ENCODE measurements around the gene TDRD6. TPM values are rescaled to one million over a fixed set of nuclear protein-coding genes. Genes with fewer than 3 reads are reported as not detected.

Gene TDRD6
- total RNA-seq, 1 donor from 2014 or later: 0.52 TPM

GRCh38 chr6:46652603-46653438, 34.9 kb upstream of the TDRD6 start, which contains the start of the genes CYP39A1 and SLC25A27:
CYP39A1 (minus strand) TSS chr6:46652818; CDS start chr6:46652582, 236 bp downstream.
SLC25A27 (plus strand) TSS chr6:46652975; CDS start chr6:46653193, 218 bp downstream.
- Histone ChIP-seq H3K4me3 (ENCODE audit: low read length in 3 of 3) (peak within 1 kb of the TSS; percentile 91 to 98 (median 96)), H3K27ac (ENCODE audit: low read depth, low read length) (peak within 1 kb of the TSS; percentile 84), H3K36me3 (ENCODE audit: control insufficient read depth in 3 of 3, insufficient read depth in 3 of 3, low read length in 3 of 3) (peaks cover 0 to 3% (median 3%) of the 10 kb centered on the region in 3 donors), H3K4me1 (ENCODE audit: control insufficient read depth in 3 of 3, insufficient read depth in 3 of 3, low read length in 3 of 3) (peaks cover 4 to 19% (median 7%) of the 10 kb centered on the region in 3 donors), H3K9ac (ENCODE audit: low read depth in 1 of 3, low read length in 3 of 3) (peak within 1 kb of the TSS; percentile 79 to 87 (median 84)), H3K9me3 (ENCODE audit: control insufficient read depth in 3 of 3, low read length in 3 of 3) (no peaks in the 10 kb centered on the region), H3K27me3 (ENCODE audit: control insufficient read depth in 3 of 3, insufficient read depth in 3 of 3, low read length in 3 of 3) (no peaks in the 10 kb centered on the region)

- peak overlapping the region; percentile 84 for H3K27ac ChIP-seq (ENCODE audit: low read depth, low read length)
- H3K4me1 ChIP-seq (ENCODE audit: control insufficient read depth in 3 of 3, insufficient read depth in 3 of 3, low read length in 3 of 3): peaks cover 4 to 19% (median 7%) of the 10 kb centered on the region in 3 donors
- no peaks in the 10 kb centered on the region for H3K9me3 ChIP-seq (ENCODE audit: control insufficient read depth in 3 of 3, low read length in 3 of 3)
- peak overlapping the region; percentile 91 to 98 (median 96) for H3K4me3 ChIP-seq (ENCODE audit: low read length in 3 of 3)
- peak overlapping the region; percentile 79 to 87 (median 84) for H3K9ac ChIP-seq (ENCODE audit: low read depth in 1 of 3, low read length in 3 of 3)
- peaks cover 0 to 5% (median 4%) of the 10 kb centered on the region in 3 donors for H3K36me3 ChIP-seq (ENCODE audit: control insufficient read depth in 3 of 3, insufficient read depth in 3 of 3, low read length in 3 of 3)
- H3K27me3 ChIP-seq (ENCODE audit: control insufficient read depth in 3 of 3, insufficient read depth in 3 of 3, low read length in 3 of 3): no peaks in the 10 kb centered on the region
Measured at GRCh38 chr6:46653439-46654195, 34.1 kb upstream of the TDRD6 start.

- H3K27ac ChIP-seq (ENCODE audit: low read depth, low read length): no peak overlapping the region
- peaks cover 4 to 19% (median 7%) of the 10 kb centered on the region in 3 donors for H3K4me1 ChIP-seq (ENCODE audit: control insufficient read depth in 3 of 3, insufficient read depth in 3 of 3, low read length in 3 of 3)
- no peak overlapping the region for H3K9ac ChIP-seq (ENCODE audit: low read depth in 1 of 3, low read length in 3 of 3)
- H3K27me3 ChIP-seq (ENCODE audit: control insufficient read depth in 3 of 3, insufficient read depth in 3 of 3, low read length in 3 of 3): no peaks in the 10 kb centered on the region
- no peak overlapping the region for H3K4me3 ChIP-seq (ENCODE audit: low read length in 3 of 3)
- no peaks in the 10 kb centered on the region for H3K9me3 ChIP-seq (ENCODE audit: control insufficient read depth in 3 of 3, low read length in 3 of 3)
- peaks cover 0 to 9% (median 4%) of the 10 kb centered on the region in 3 donors for H3K36me3 ChIP-seq (ENCODE audit: control insufficient read depth in 3 of 3, insufficient read depth in 3 of 3, low read length in 3 of 3)
Measured at GRCh38 chr6:46655803-46656202, 31.9 kb upstream of the TDRD6 start.

GRCh38 chr6:46657642-46658041, 30.0 kb upstream of the TDRD6 start:
- Histone ChIP-seq H3K36me3 (ENCODE audit: control insufficient read depth in 3 of 3, insufficient read depth in 3 of 3, low read length in 3 of 3) (peaks cover 0 to 13% (median 4%) of the 10 kb centered on the region in 3 donors), H3K9me3 (ENCODE audit: control insufficient read depth in 3 of 3, low read length in 3 of 3) (no peaks in the 10 kb centered on the region), H3K4me1 (ENCODE audit: control insufficient read depth in 3 of 3, insufficient read depth in 3 of 3, low read length in 3 of 3) (peaks cover 4 to 10% (median 7%) of the 10 kb centered on the region in 3 donors), H3K4me3 (ENCODE audit: low read length in 3 of 3) (no peak overlapping the region), H3K9ac (ENCODE audit: low read depth in 1 of 3, low read length in 3 of 3) (no peak overlapping the region), H3K27me3 (ENCODE audit: control insufficient read depth in 3 of 3, insufficient read depth in 3 of 3, low read length in 3 of 3) (no peaks in the 10 kb centered on the region), H3K27ac (ENCODE audit: low read depth, low read length) (no peak overlapping the region)

- Histone ChIP-seq H3K9ac (ENCODE audit: low read depth in 1 of 3, low read length in 3 of 3) (no peak overlapping the region), H3K27me3 (ENCODE audit: control insufficient read depth in 3 of 3, insufficient read depth in 3 of 3, low read length in 3 of 3) (no peaks in the 10 kb centered on the region), H3K9me3 (ENCODE audit: control insufficient read depth in 3 of 3, low read length in 3 of 3) (no peaks in the 10 kb centered on the region), H3K36me3 (ENCODE audit: control insufficient read depth in 3 of 3, insufficient read depth in 3 of 3, low read length in 3 of 3) (peaks cover 3 to 21% (median 13%) of the 10 kb centered on the region in 3 donors), H3K27ac (ENCODE audit: low read depth, low read length) (no peak overlapping the region), H3K4me3 (ENCODE audit: low read length in 3 of 3) (no peak overlapping the region), H3K4me1 (ENCODE audit: control insufficient read depth in 3 of 3, insufficient read depth in 3 of 3, low read length in 3 of 3) (no peaks in the 10 kb centered on the region)
Measured at GRCh38 chr6:46661483-46661882, 26.2 kb upstream of the TDRD6 start.

- no peak overlapping the region for H3K9ac ChIP-seq (ENCODE audit: low read depth in 1 of 3, low read length in 3 of 3)
- no peak overlapping the region for H3K4me3 ChIP-seq (ENCODE audit: low read length in 3 of 3)
- no peaks in the 10 kb centered on the region for H3K27me3 ChIP-seq (ENCODE audit: control insufficient read depth in 3 of 3, insufficient read depth in 3 of 3, low read length in 3 of 3)
- no peaks in the 10 kb centered on the region for H3K4me1 ChIP-seq (ENCODE audit: control insufficient read depth in 3 of 3, insufficient read depth in 3 of 3, low read length in 3 of 3)
- peaks cover 13 to 28% (median 25%) of the 10 kb centered on the region in 3 donors for H3K36me3 ChIP-seq (ENCODE audit: control insufficient read depth in 3 of 3, insufficient read depth in 3 of 3, low read length in 3 of 3)
- no peak overlapping the region for H3K27ac ChIP-seq (ENCODE audit: low read depth, low read length)
- no peaks in the 10 kb centered on the region for H3K9me3 ChIP-seq (ENCODE audit: control insufficient read depth in 3 of 3, low read length in 3 of 3)
Measured at GRCh38 chr6:46667377-46667776, 20.3 kb upstream of the TDRD6 start.

- Histone ChIP-seq H3K9me3 (ENCODE audit: control insufficient read depth in 3 of 3, low read length in 3 of 3) (no peaks in the 10 kb centered on the region), H3K4me1 (ENCODE audit: control insufficient read depth in 3 of 3, insufficient read depth in 3 of 3, low read length in 3 of 3) (no peaks in the 10 kb centered on the region), H3K27me3 (ENCODE audit: control insufficient read depth in 3 of 3, insufficient read depth in 3 of 3, low read length in 3 of 3) (no peaks in the 10 kb centered on the region), H3K9ac (ENCODE audit: low read depth in 1 of 3, low read length in 3 of 3) (no peak overlapping the region), H3K4me3 (ENCODE audit: low read length in 3 of 3) (no peak overlapping the region), H3K36me3 (ENCODE audit: control insufficient read depth in 3 of 3, insufficient read depth in 3 of 3, low read length in 3 of 3) (peaks cover 6 to 24% (median 24%) of the 10 kb centered on the region in 3 donors), H3K27ac (ENCODE audit: low read depth, low read length) (no peak overlapping the region)
Measured at GRCh38 chr6:46674410-46674809, 13.3 kb upstream of the TDRD6 start.

- no peaks in the 10 kb centered on the region for H3K9me3 ChIP-seq (ENCODE audit: control insufficient read depth in 3 of 3, low read length in 3 of 3)
- no peak overlapping the region for H3K27ac ChIP-seq (ENCODE audit: low read depth, low read length)
- no peaks in the 10 kb centered on the region for H3K27me3 ChIP-seq (ENCODE audit: control insufficient read depth in 3 of 3, insufficient read depth in 3 of 3, low read length in 3 of 3)
- H3K9ac ChIP-seq (ENCODE audit: low read depth in 1 of 3, low read length in 3 of 3): no peak overlapping the region
- peaks cover 0 to 21% (median 19%) of the 10 kb centered on the region in 3 donors for H3K36me3 ChIP-seq (ENCODE audit: control insufficient read depth in 3 of 3, insufficient read depth in 3 of 3, low read length in 3 of 3)
- H3K4me1 ChIP-seq (ENCODE audit: control insufficient read depth in 3 of 3, insufficient read depth in 3 of 3, low read length in 3 of 3): no peaks in the 10 kb centered on the region
- no peak overlapping the region for H3K4me3 ChIP-seq (ENCODE audit: low read length in 3 of 3)
Measured at GRCh38 chr6:46676604-46677313, 10.9 kb upstream of the TDRD6 start.

GRCh38 chr6:46677314-46677654, 10.4 kb upstream of the TDRD6 start:
- H3K9me3 ChIP-seq (ENCODE audit: control insufficient read depth in 3 of 3, low read length in 3 of 3): no peaks in the 10 kb centered on the region
- H3K27me3 ChIP-seq (ENCODE audit: control insufficient read depth in 3 of 3, insufficient read depth in 3 of 3, low read length in 3 of 3): no peaks in the 10 kb centered on the region
- no peak overlapping the region for H3K27ac ChIP-seq (ENCODE audit: low read depth, low read length)
- no peak overlapping the region for H3K9ac ChIP-seq (ENCODE audit: low read depth in 1 of 3, low read length in 3 of 3)
- H3K36me3 ChIP-seq (ENCODE audit: control insufficient read depth in 3 of 3, insufficient read depth in 3 of 3, low read length in 3 of 3): peaks cover 0 to 21% (median 19%) of the 10 kb centered on the region in 3 donors
- H3K4me3 ChIP-seq (ENCODE audit: low read length in 3 of 3): no peak overlapping the region
- no peaks in the 10 kb centered on the region for H3K4me1 ChIP-seq (ENCODE audit: control insufficient read depth in 3 of 3, insufficient read depth in 3 of 3, low read length in 3 of 3)
